H9 (cell line): Measurements from ENCODE around the gene OR2G3. TPM values are rescaled to one million over a fixed set of nuclear protein-coding genes. Genes with fewer than 3 reads are reported as not detected.

Experiments used
- DNase-seq: peaks from one replicate; pipeline ENCODE4 v3.0.0-alpha.2; 2017
- H2AFZ ChIP-seq: one replicate; pipeline ENCODE4 v1.6.1; 2013; ENCODE audit warnings: mild to moderate bottlenecking, low read length, control low read depth, moderate library complexity
- H2AK5ac ChIP-seq: 2 replicates; pipeline ENCODE4 v1.6.1; 2013; ENCODE audit warnings: low read length, control low read depth, mixed read lengths; ENCODE audit not compliant: insufficient read length
- H2BK120ac ChIP-seq: one replicate; pipeline ENCODE4 v1.6.1; 2013; ENCODE audit warnings: low read depth, mild to moderate bottlenecking, low read length, control low read depth, inconsistent platforms; ENCODE audit not compliant: poor library complexity, severe bottlenecking
- H2BK12ac ChIP-seq: 2 replicates; pipeline ENCODE4 v1.6.1; 2013; ENCODE audit warnings: low read length, control low read depth, mixed read lengths, low read depth; ENCODE audit not compliant: insufficient read length
- H2BK15ac ChIP-seq: 2 replicates; pipeline ENCODE4 v1.6.1; 2013; ENCODE audit warnings: low read depth, low read length, control low read depth
- H2BK20ac ChIP-seq: one replicate; pipeline ENCODE4 v1.6.1; 2013; ENCODE audit warnings: low read depth, mild to moderate bottlenecking, low read length, control low read depth, inconsistent platforms; ENCODE audit not compliant: poor library complexity, severe bottlenecking
- H2BK5ac ChIP-seq: 2 replicates; pipeline ENCODE4 v1.6.1; 2013; ENCODE audit warnings: low read length, control low read depth, mixed read lengths; ENCODE audit not compliant: insufficient read length
- H3K14ac ChIP-seq: 2 replicates; pipeline ENCODE4 v1.6.1; 2013; ENCODE audit warnings: low read length, control low read depth; ENCODE audit not compliant: insufficient read depth
- H3K18ac ChIP-seq: 2 replicates; pipeline ENCODE4 v1.6.1; 2013; ENCODE audit warnings: low read depth, mild to moderate bottlenecking, mixed read lengths, low read length, control low read depth; ENCODE audit not compliant: insufficient read length
- H3K23ac ChIP-seq: 2 replicates; pipeline ENCODE4 v1.6.1; 2013; ENCODE audit warnings: low read length, control low read depth, mixed read lengths, low read depth; ENCODE audit not compliant: insufficient read length
- H3K23me2 ChIP-seq: 2 replicates; pipeline ENCODE4 v1.6.1; 2013; ENCODE audit warnings: low read depth, mild to moderate bottlenecking, mixed read lengths, low read length, control low read depth; ENCODE audit not compliant: insufficient read length, poor library complexity, severe bottlenecking
- H3K27ac ChIP-seq: 2 replicates; pipeline ENCODE4 v1.5.1; 2013; ENCODE audit warnings: low read length, control low read depth, mixed read lengths, low read depth; ENCODE audit not compliant: insufficient read length
- H3K27me3 ChIP-seq: 2 replicates; pipeline ENCODE4 v1.6.1; 2013; ENCODE audit warnings: low read length, control low read depth, inconsistent platforms; ENCODE audit not compliant: insufficient read depth
- H3K4ac ChIP-seq: 2 replicates; pipeline ENCODE4 v1.6.1; 2013; ENCODE audit warnings: low read depth, mild to moderate bottlenecking, control low read depth, inconsistent platforms, low read length, moderate library complexity
- H3K4me1 ChIP-seq: 2 replicates; pipeline ENCODE4 v1.6.1; 2013; ENCODE audit warnings: low read length, control low read depth, inconsistent platforms; ENCODE audit not compliant: insufficient read depth
- H3K4me2 ChIP-seq: 2 replicates; pipeline ENCODE4 v1.6.1; 2013; ENCODE audit warnings: low read length, control low read depth, mixed read lengths; ENCODE audit not compliant: insufficient read length, insufficient read depth
- H3K56ac ChIP-seq: 2 replicates; pipeline ENCODE4 v1.6.1; 2013; ENCODE audit warnings: low read depth, mild to moderate bottlenecking, mixed read lengths, low read length, control low read depth; ENCODE audit not compliant: insufficient read length
- H3K79me1 ChIP-seq: 2 replicates; pipeline ENCODE4 v1.6.1; 2013; ENCODE audit warnings: low read depth, mild to moderate bottlenecking, moderate library complexity, low read length, control low read depth, inconsistent platforms; ENCODE audit not compliant: insufficient read depth, poor library complexity, severe bottlenecking
- H3K79me2 ChIP-seq: 2 replicates; pipeline ENCODE4 v1.6.1; 2013; ENCODE audit warnings: low read length, control low read depth, inconsistent platforms; ENCODE audit not compliant: insufficient read depth
- H3K9ac ChIP-seq: 2 replicates; pipeline ENCODE4 v1.6.1; 2013; ENCODE audit warnings: low read length, control low read depth, mixed read lengths; ENCODE audit not compliant: insufficient read length; ENCODE audit errors: extremely low read depth
- H3K9me3 ChIP-seq: one replicate; pipeline ENCODE4 v1.6.1; 2013; ENCODE audit warnings: low read depth, low read length, inconsistent platforms; ENCODE audit not compliant: control insufficient read depth
- H3T11ph ChIP-seq: one replicate; pipeline ENCODE4 v1.6.1; 2013; ENCODE audit warnings: mild to moderate bottlenecking, low read length, control low read depth, inconsistent platforms
- H4K20me1 ChIP-seq: one replicate; pipeline ENCODE4 v1.6.1; 2013; ENCODE audit not compliant: control insufficient read depth, insufficient read length, insufficient read depth
- H4K5ac ChIP-seq: 2 replicates; pipeline ENCODE4 v1.6.1; 2013; ENCODE audit warnings: low read depth, mild to moderate bottlenecking, mixed read lengths, low read length, control low read depth; ENCODE audit not compliant: insufficient read length
- H4K8ac ChIP-seq: replicated peaks from 2 replicates; pipeline ENCODE4 v1.6.1; 2013; ENCODE audit warnings: low read length, control low read depth, mixed read lengths, low read depth; ENCODE audit not compliant: insufficient read length
- H4K91ac ChIP-seq: 2 replicates; pipeline ENCODE4 v1.6.1; 2013; ENCODE audit warnings: low read depth, mild to moderate bottlenecking, moderate library complexity, mixed read lengths, low read length, control low read depth; ENCODE audit not compliant: insufficient read length
- H3K27ac Mint-ChIP-seq, 3 experiments: 2 replicates in 2 of 3; 3 replicates in 1 of 3; pipeline ENCODE4 v1.8.0; 2020 to 2021; ENCODE audit warnings: mixed read lengths in 3 of 3, mild to moderate bottlenecking in 1 of 3, moderate library complexity in 1 of 3
- H3K27me3 Mint-ChIP-seq: 2 replicates; pipeline ENCODE4 v1.8.0; 2021; ENCODE audit warnings: low read depth, mild to moderate bottlenecking, moderate library complexity, mixed read lengths
- H3K36me3 Mint-ChIP-seq, 3 experiments: 2 replicates in 2 of 3; 3 replicates in 1 of 3; pipeline ENCODE4 v1.8.0; 2020 to 2021; ENCODE audit warnings: low read depth in 3 of 3, mixed read lengths in 3 of 3; ENCODE audit not compliant: insufficient read depth in 1 of 3
- H3K4me1 Mint-ChIP-seq, 2 experiments: 2 replicates each; pipeline ENCODE4 v1.8.0; 2020; ENCODE audit warnings: mixed read lengths in 2 of 2
- H3K4me3 Mint-ChIP-seq, 2 experiments: 2 replicates in 1 of 2; 3 replicates in 1 of 2; pipeline ENCODE4 v1.8.0; 2020 to 2021; ENCODE audit warnings: mild to moderate bottlenecking in 2 of 2, mixed read lengths in 2 of 2, moderate library complexity in 1 of 2
- H3K9me3 Mint-ChIP-seq, 2 experiments: 2 replicates in 1 of 2; 3 replicates in 1 of 2; pipeline ENCODE4 v1.8.0; 2020; ENCODE audit warnings: mild to moderate bottlenecking in 2 of 2, mixed read lengths in 2 of 2, moderate library complexity in 1 of 2
- WGBS: extraction: QIAGEN DNeasy Blood & Tissue Kit; methylation state at CpG from one replicate; pipeline ENCODE4 v1.1.7; 2013; ENCODE audit warnings: missing lambda C conversion rate, low lambda C conversion rate, mixed read lengths; ENCODE audit not compliant: insufficient read length; ENCODE audit errors: extremely low coverage; 5-methylcytosine and 5-hydroxymethylcytosine counted together
- total RNA-seq: library from RNA; stranded (reverse); gene quantifications from 2 replicates; pipeline ENCODE4 v1.2.1, GENCODE V29; 2021
- TF ChIP-seq, protein P1 (sequence below): fragments of 200-600 bp; sonication (generic); conservative IDR thresholded peaks from 3 replicates; pipeline ENCODE4 v1.8.0; 2021; ENCODE audit warnings: antibody characterized with exemption, mild to moderate bottlenecking

Gene OR2G3
- total RNA-seq, 1 experiment from 2014 or later = not detected

DNA sequence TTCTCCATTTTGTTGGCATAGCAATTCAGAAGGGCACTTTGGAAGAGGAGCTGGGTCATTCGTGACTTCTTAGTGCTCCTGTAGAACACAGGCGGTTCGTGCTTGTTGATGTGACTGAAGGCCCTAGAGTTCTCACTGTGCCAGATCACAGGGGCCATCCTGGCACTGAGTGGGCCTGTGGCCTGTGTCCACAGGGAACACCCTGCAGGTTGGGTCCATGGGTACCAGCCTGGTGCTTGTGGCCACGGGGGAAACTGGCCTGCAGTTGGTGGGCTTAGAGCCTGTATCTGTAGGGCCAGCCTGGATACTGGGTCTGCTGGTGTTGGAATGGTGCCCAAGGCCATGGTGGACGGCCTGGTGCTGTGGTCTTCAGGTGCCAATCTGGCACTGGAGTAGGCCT lies 9.2 kb downstream of the OR2G3 start:
- Histone ChIP-seq H3K79me2 (no peaks in the 10 kb centered on the region), H2BK20ac (no peak overlapping the region), H4K8ac (no peak overlapping the region), H3K4me1 (no peaks in the 10 kb centered on the region), H4K91ac (no peak overlapping the region), H3K56ac (no peak overlapping the region), H2BK12ac (no peak overlapping the region), H3K14ac (peak overlapping the region; percentile 46; the same call in 1 of the 2 replicates), H2BK5ac (no peak overlapping the region), H3K9ac (no peak overlapping the region), H3K79me1 (no peaks in the 10 kb centered on the region), H2BK120ac (no peak overlapping the region), H3K4ac (no peak overlapping the region), H3T11ph (no peak overlapping the region), H3K27ac (no peak overlapping the region), H4K5ac (no peak overlapping the region), H2AFZ (no peak overlapping the region), H3K4me2 (no peak overlapping the region), H3K23me2 (no peaks in the 10 kb centered on the region), H3K27me3 (no peaks in the 10 kb centered on the region), H4K20me1 (no peaks in the 10 kb centered on the region), H3K18ac (no peak overlapping the region), H2BK15ac (no peak overlapping the region), H3K9me3 (no peaks in the 10 kb centered on the region), H3K23ac (no peak overlapping the region), H2AK5ac (no peak overlapping the region)
- Mint-ChIP-seq H3K27ac (no peak overlapping the region), H3K36me3 (no peaks in the 10 kb centered on the region), H3K4me3 (no peak overlapping the region), H3K9me3 (peaks cover 0 to 1% of the 10 kb centered on the region in 2 experiments; a peak in 3 of 5 replicates), H3K4me1 (0 out of 4 replicates have a peak, but pooled peaks cover 0 to 3% of the 10 kb centered on the region in 2 experiments), H3K27me3 (no peaks in the 10 kb centered on the region)
- no CpG with 5 or more reads among the region's 5 CpGs for WGBS
- DNase-seq = no peak
- TF ChIP-seq, protein P1, sequence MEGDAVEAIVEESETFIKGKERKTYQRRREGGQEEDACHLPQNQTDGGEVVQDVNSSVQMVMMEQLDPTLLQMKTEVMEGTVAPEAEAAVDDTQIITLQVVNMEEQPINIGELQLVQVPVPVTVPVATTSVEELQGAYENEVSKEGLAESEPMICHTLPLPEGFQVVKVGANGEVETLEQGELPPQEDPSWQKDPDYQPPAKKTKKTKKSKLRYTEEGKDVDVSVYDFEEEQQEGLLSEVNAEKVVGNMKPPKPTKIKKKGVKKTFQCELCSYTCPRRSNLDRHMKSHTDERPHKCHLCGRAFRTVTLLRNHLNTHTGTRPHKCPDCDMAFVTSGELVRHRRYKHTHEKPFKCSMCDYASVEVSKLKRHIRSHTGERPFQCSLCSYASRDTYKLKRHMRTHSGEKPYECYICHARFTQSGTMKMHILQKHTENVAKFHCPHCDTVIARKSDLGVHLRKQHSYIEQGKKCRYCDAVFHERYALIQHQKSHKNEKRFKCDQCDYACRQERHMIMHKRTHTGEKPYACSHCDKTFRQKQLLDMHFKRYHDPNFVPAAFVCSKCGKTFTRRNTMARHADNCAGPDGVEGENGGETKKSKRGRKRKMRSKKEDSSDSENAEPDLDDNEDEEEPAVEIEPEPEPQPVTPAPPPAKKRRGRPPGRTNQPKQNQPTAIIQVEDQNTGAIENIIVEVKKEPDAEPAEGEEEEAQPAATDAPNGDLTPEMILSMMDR = no peak
